ENCODE data around the gene PLGLB1. TPM values are rescaled to one million over a fixed set of nuclear protein-coding genes. Genes with fewer than 3 reads are reported as not detected.
"Not testable (repeated sequence)": the region's sequence is repeated elsewhere in the genome, so short reads cannot be mapped to it uniquely, and the experiment has no call there.

The PLGLB1 gene
- total RNA-seq (4.1 TPM), polyA plus RNA-seq (ENCODE audit: insufficient read depth, low read depth, low replicate concordance) (3.3 TPM)
- long read RNA-seq, donor 1 = 0 reads
- long read RNA-seq, donor 2, partial matches to known transcripts = 0 of 2 reads
- long read RNA-seq, donor 2, other reads (novel, unspliced or antisense) = 0 of 2 reads
- long read RNA-seq, donor 3, partial matches to known transcripts = 22 of 22 reads
- long read RNA-seq, donor 3, other reads (novel, unspliced or antisense) = 0 of 22 reads
- long read RNA-seq, donor 4 = 0 reads
- long read RNA-seq, donor 5 = 0 reads
- long read RNA-seq, donor 6 = 0 reads
- long read RNA-seq, donor 7 = 0 reads
- long read RNA-seq, donor 8 = 0 reads
- long read RNA-seq, donor 9 = 0 reads
- long read RNA-seq, donor 10, partial matches to known transcripts = 9 of 10 reads
- long read RNA-seq, donor 10, other reads (novel, unspliced or antisense) = 0 of 10 reads

GRCh38 chr2:87021744-87022143 lies at the start of gene PLGLB1:
TSS of gene PLGLB1 (minus strand) at chr2:87021844. CDS start at chr2:87021783, 61 bp downstream.
- H3K36me3 ChIP-seq (ENCODE audit: control insufficient read depth in 2 of 3, insufficient read depth in 3 of 3, low read length in 3 of 3); H3K9ac ChIP-seq (ENCODE audit: low read length in 3 of 3); H3K27ac ChIP-seq (ENCODE audit: low read depth in 2 of 2, low read length in 2 of 2); H3K4me1 ChIP-seq (ENCODE audit: control insufficient read depth in 2 of 3, insufficient read depth in 2 of 3, low read depth in 1 of 3, low read length in 3 of 3); H3K4me3 ChIP-seq (ENCODE audit: low read length in 3 of 3); FAIRE-seq; DNase-seq; intact Hi-C loops (cut with DNase I); H3K9me3 ChIP-seq (ENCODE audit: control insufficient read depth in 2 of 3, insufficient read depth in 1 of 3, low read length in 3 of 3); H3K27me3 ChIP-seq (ENCODE audit: control insufficient read depth, insufficient read depth, low read length): not testable (repeated sequence)

- H3K36me3 ChIP-seq (ENCODE audit: control insufficient read depth in 2 of 3, insufficient read depth in 3 of 3, low read length in 3 of 3); DNase-seq; H3K9me3 ChIP-seq (ENCODE audit: control insufficient read depth in 2 of 3, insufficient read depth in 1 of 3, low read length in 3 of 3); intact Hi-C loops (cut with DNase I); H3K4me3 ChIP-seq (ENCODE audit: low read length in 3 of 3); H3K27ac ChIP-seq (ENCODE audit: low read depth in 2 of 2, low read length in 2 of 2); H3K27me3 ChIP-seq (ENCODE audit: control insufficient read depth, insufficient read depth, low read length); H3K4me1 ChIP-seq (ENCODE audit: control insufficient read depth in 2 of 3, insufficient read depth in 2 of 3, low read depth in 1 of 3, low read length in 3 of 3); H3K9ac ChIP-seq (ENCODE audit: low read length in 3 of 3); FAIRE-seq: not testable (repeated sequence)
These were observed 42.7 kb upstream of the PLGLB1 start for GRCh38 chr2:87064305-87064704.

- H3K27me3 ChIP-seq (ENCODE audit: control insufficient read depth, insufficient read depth, low read length) = not testable (repeated sequence)
These were observed 41.8 kb upstream of the PLGLB1 start for GRCh38 chr2:87063431-87063830.

GRCh38 chr2:87061519-87061918 lies 39.9 kb upstream of the PLGLB1 start:
- FAIRE-seq; intact Hi-C loops (cut with DNase I); H3K36me3 ChIP-seq (ENCODE audit: control insufficient read depth in 2 of 3, insufficient read depth in 3 of 3, low read length in 3 of 3): not testable (repeated sequence)

More at GRCh38 chr2:87063431-87063830, 41.8 kb upstream of the PLGLB1 start:
- H3K27ac ChIP-seq (ENCODE audit: low read depth in 2 of 2, low read length in 2 of 2); FAIRE-seq; H3K9ac ChIP-seq (ENCODE audit: low read length in 3 of 3); intact Hi-C loops (cut with DNase I); H3K9me3 ChIP-seq (ENCODE audit: control insufficient read depth in 2 of 3, insufficient read depth in 1 of 3, low read length in 3 of 3); H3K4me3 ChIP-seq (ENCODE audit: low read length in 3 of 3); H3K4me1 ChIP-seq (ENCODE audit: control insufficient read depth in 2 of 3, insufficient read depth in 2 of 3, low read depth in 1 of 3, low read length in 3 of 3); H3K36me3 ChIP-seq (ENCODE audit: control insufficient read depth in 2 of 3, insufficient read depth in 3 of 3, low read length in 3 of 3): not testable (repeated sequence)
- peak in 1 of 5 donors; percentile 1 for DNase-seq

GRCh38 chr2:87057606-87058005 lies 36.0 kb upstream of the PLGLB1 start:
- H3K4me1 ChIP-seq (ENCODE audit: control insufficient read depth in 2 of 3, insufficient read depth in 2 of 3, low read depth in 1 of 3, low read length in 3 of 3); intact Hi-C loops (cut with DNase I): not testable (repeated sequence)

More at GRCh38 chr2:87061519-87061918, 39.9 kb upstream of the PLGLB1 start:
- not testable (repeated sequence) for H3K27ac ChIP-seq (ENCODE audit: low read depth in 2 of 2, low read length in 2 of 2); H3K4me1 ChIP-seq (ENCODE audit: control insufficient read depth in 2 of 3, insufficient read depth in 2 of 3, low read depth in 1 of 3, low read length in 3 of 3); DNase-seq; H3K9ac ChIP-seq (ENCODE audit: low read length in 3 of 3); H3K27me3 ChIP-seq (ENCODE audit: control insufficient read depth, insufficient read depth, low read length); H3K9me3 ChIP-seq (ENCODE audit: control insufficient read depth in 2 of 3, insufficient read depth in 1 of 3, low read length in 3 of 3); H3K4me3 ChIP-seq (ENCODE audit: low read length in 3 of 3)

GRCh38 chr2:87056843-87057242 lies 35.2 kb upstream of the PLGLB1 start:
- FAIRE-seq; intact Hi-C loops (cut with DNase I); H3K4me1 ChIP-seq (ENCODE audit: control insufficient read depth in 2 of 3, insufficient read depth in 2 of 3, low read depth in 1 of 3, low read length in 3 of 3): not testable (repeated sequence)

More at GRCh38 chr2:87057606-87058005, 36.0 kb upstream of the PLGLB1 start:
- H3K27me3 ChIP-seq (ENCODE audit: control insufficient read depth, insufficient read depth, low read length); H3K4me3 ChIP-seq (ENCODE audit: low read length in 3 of 3); H3K27ac ChIP-seq (ENCODE audit: low read depth in 2 of 2, low read length in 2 of 2); DNase-seq; FAIRE-seq; H3K9ac ChIP-seq (ENCODE audit: low read length in 3 of 3); H3K36me3 ChIP-seq (ENCODE audit: control insufficient read depth in 2 of 3, insufficient read depth in 3 of 3, low read length in 3 of 3); H3K9me3 ChIP-seq (ENCODE audit: control insufficient read depth in 2 of 3, insufficient read depth in 1 of 3, low read length in 3 of 3): not testable (repeated sequence)

GRCh38 chr2:87056435-87056834 lies 34.8 kb upstream of the PLGLB1 start:
- H3K4me3 ChIP-seq (ENCODE audit: low read length in 3 of 3); H3K27me3 ChIP-seq (ENCODE audit: control insufficient read depth, insufficient read depth, low read length); DNase-seq; H3K27ac ChIP-seq (ENCODE audit: low read depth in 2 of 2, low read length in 2 of 2); H3K9me3 ChIP-seq (ENCODE audit: control insufficient read depth in 2 of 3, insufficient read depth in 1 of 3, low read length in 3 of 3); H3K36me3 ChIP-seq (ENCODE audit: control insufficient read depth in 2 of 3, insufficient read depth in 3 of 3, low read length in 3 of 3); H3K9ac ChIP-seq (ENCODE audit: low read length in 3 of 3); intact Hi-C loops (cut with DNase I); FAIRE-seq; H3K4me1 ChIP-seq (ENCODE audit: control insufficient read depth in 2 of 3, insufficient read depth in 2 of 3, low read depth in 1 of 3, low read length in 3 of 3): not testable (repeated sequence)

More at GRCh38 chr2:87056843-87057242, 35.2 kb upstream of the PLGLB1 start:
- H3K27me3 ChIP-seq (ENCODE audit: control insufficient read depth, insufficient read depth, low read length); H3K9ac ChIP-seq (ENCODE audit: low read length in 3 of 3); H3K27ac ChIP-seq (ENCODE audit: low read depth in 2 of 2, low read length in 2 of 2); H3K4me3 ChIP-seq (ENCODE audit: low read length in 3 of 3); DNase-seq; H3K9me3 ChIP-seq (ENCODE audit: control insufficient read depth in 2 of 3, insufficient read depth in 1 of 3, low read length in 3 of 3); H3K36me3 ChIP-seq (ENCODE audit: control insufficient read depth in 2 of 3, insufficient read depth in 3 of 3, low read length in 3 of 3): not testable (repeated sequence)

GRCh38 chr2:87054375-87054774 lies 32.7 kb upstream of the PLGLB1 start:
- intact Hi-C loops (cut with DNase I); H3K9me3 ChIP-seq (ENCODE audit: control insufficient read depth in 2 of 3, insufficient read depth in 1 of 3, low read length in 3 of 3); FAIRE-seq; H3K27ac ChIP-seq (ENCODE audit: low read depth in 2 of 2, low read length in 2 of 2); H3K4me3 ChIP-seq (ENCODE audit: low read length in 3 of 3); DNase-seq; H3K27me3 ChIP-seq (ENCODE audit: control insufficient read depth, insufficient read depth, low read length); H3K9ac ChIP-seq (ENCODE audit: low read length in 3 of 3); H3K36me3 ChIP-seq (ENCODE audit: control insufficient read depth in 2 of 3, insufficient read depth in 3 of 3, low read length in 3 of 3); H3K4me1 ChIP-seq (ENCODE audit: control insufficient read depth in 2 of 3, insufficient read depth in 2 of 3, low read depth in 1 of 3, low read length in 3 of 3): not testable (repeated sequence)

Measured in kidney (tissue), 19 donors.